ENCODE results near the gene DYNLRB1. TPM values are rescaled to one million over a fixed set of nuclear protein-coding genes. Genes with fewer than 3 reads are reported as not detected.
"Not testable (repeated sequence)": the region's sequence is repeated elsewhere in the genome, so short reads cannot be mapped to it uniquely, and the experiment has no call there.

DYNLRB1 gene
- total RNA-seq, 6 donors from 2014 or later = 77.5 to 156 (median 122) TPM

DNA sequence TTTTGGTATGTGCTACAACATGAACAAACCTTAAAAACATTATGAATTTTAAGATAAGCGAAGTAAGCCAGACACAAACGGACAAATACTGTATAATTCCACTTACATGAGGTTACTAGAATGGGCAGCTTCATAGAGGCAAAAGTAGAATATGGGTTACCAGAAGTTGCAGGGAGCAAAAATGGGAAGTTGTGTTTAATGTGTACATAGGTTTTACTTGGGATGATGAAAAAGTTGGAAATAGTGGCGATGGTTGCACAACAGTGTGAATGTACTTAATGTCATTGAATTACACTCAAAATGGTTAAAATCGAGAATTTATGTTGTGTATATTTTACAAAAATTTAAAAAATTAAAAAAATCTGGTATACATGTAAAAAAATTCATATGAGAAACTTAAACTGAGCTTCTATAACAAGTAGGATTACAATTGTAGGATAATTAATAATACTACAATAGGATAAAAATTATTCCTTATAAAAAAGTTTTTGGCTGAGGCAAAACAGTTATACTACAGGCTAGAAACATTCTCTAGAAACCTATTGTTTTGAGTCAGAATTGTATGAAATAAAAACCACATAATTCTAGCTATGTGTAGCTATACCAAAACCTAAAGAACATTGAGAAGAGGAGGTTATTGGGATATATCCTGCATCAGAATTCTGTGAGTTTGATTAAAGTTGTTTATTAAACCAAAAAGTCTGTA, 24.8 kb upstream of the DYNLRB1 start:
- Histone ChIP-seq H3K9me3 (no peaks in the 10 kb centered on the region), H3K4me1 (no peaks in the 10 kb centered on the region), H3K27me3 (no peaks in the 10 kb centered on the region), H3K36me3 (peaks cover 2 to 87% (median 53%) of the 10 kb centered on the region in 4 donors), H3K4me3 (no peak overlapping the region), H3K27ac (no peak overlapping the region)
- TF ChIP-seq EP300 (IDR thresholded peaks at IDR 0.05) (no peak), POLR2AphosphoS5 (IDR thresholded peaks at IDR 0.05) (no peak), POLR2A (IDR thresholded peaks at IDR 0.05) (no peak)
- TF ChIP-seq, protein P1, sequence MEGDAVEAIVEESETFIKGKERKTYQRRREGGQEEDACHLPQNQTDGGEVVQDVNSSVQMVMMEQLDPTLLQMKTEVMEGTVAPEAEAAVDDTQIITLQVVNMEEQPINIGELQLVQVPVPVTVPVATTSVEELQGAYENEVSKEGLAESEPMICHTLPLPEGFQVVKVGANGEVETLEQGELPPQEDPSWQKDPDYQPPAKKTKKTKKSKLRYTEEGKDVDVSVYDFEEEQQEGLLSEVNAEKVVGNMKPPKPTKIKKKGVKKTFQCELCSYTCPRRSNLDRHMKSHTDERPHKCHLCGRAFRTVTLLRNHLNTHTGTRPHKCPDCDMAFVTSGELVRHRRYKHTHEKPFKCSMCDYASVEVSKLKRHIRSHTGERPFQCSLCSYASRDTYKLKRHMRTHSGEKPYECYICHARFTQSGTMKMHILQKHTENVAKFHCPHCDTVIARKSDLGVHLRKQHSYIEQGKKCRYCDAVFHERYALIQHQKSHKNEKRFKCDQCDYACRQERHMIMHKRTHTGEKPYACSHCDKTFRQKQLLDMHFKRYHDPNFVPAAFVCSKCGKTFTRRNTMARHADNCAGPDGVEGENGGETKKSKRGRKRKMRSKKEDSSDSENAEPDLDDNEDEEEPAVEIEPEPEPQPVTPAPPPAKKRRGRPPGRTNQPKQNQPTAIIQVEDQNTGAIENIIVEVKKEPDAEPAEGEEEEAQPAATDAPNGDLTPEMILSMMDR (IDR thresholded peaks at IDR 0.05) = no peak
- ATAC-seq (ENCODE audit: low FRiP score in 2 of 2) (no peak), DNase-seq (no peak)
- WGBS, 2 donors = 87 to 88% methylated on average over 4 of the region's 4 CpGs

DNA sequence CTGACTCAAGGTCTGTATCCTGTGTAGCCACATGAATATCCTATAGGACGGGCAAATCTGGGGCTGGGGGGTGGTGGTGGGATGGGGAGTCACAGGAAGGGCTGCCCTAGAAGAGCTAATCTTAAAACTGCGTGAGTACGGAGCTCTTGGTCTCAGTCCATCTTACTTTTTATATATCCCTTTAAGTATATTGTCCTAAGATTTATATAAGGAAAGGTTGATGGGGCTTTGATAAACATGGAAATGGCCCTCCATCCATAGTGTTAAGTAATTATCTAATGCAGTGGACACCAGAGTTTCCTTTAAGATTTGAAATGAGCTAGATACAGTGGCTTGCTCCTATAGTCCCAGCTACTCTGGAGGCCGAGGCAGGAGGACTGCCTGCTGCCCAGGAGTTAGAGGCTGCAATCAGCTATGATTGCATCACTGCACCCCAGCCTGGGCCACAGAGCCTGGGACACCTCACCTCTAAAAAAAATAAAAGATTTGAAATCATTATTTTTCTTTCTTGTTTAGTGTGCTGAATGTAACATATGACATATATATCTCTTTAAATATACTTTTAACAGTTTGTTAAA, 24.2 kb upstream of the DYNLRB1 start:
- no peaks in the 10 kb centered on the region for H3K4me1 ChIP-seq
- DNase-seq = no peak
- 83 to 97% methylated on average over 4 of the region's 4 CpGs for WGBS, 2 donors
- TF ChIP-seq, protein P1 (IDR thresholded peaks at IDR 0.05) = no peak
- TF ChIP-seq EP300 (IDR thresholded peaks at IDR 0.05) (no peak), POLR2A (IDR thresholded peaks at IDR 0.05) (no peak), POLR2AphosphoS5 (IDR thresholded peaks at IDR 0.05) (no peak)
- no peaks in the 10 kb centered on the region for H3K27me3 ChIP-seq
- H3K4me3 ChIP-seq = no peak overlapping the region
- no peaks in the 10 kb centered on the region for H3K9me3 ChIP-seq
- ATAC-seq (ENCODE audit: low FRiP score in 2 of 2) = no peak
- H3K36me3 ChIP-seq = peaks cover 2 to 87% (median 53%) of the 10 kb centered on the region in 4 donors
- H3K27ac ChIP-seq = no peak overlapping the region

DNA sequence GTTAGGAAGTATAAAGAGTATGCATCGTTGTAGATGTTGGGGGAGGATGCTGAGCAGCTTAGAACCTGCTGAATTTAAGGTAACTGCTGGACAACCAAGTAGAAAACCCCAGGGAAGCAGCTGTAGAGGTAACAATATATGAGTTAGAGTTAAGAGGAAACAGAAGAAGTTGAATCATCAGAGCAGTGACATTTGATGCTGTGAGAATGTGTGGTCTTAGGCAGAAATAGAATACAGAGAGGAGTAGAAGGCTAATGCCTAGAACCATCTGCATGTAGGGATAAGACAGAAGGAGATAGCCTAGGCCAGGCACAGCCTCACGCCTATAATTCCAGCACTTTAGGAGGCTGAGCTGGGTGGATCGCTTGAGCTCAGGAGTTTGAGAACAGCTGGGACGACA, 22.6 kb upstream of the DYNLRB1 start:
- TF ChIP-seq, protein P1 (IDR thresholded peaks at IDR 0.05) = no peak
- TF ChIP-seq POLR2A (IDR thresholded peaks at IDR 0.05) (no peak), EP300 (IDR thresholded peaks at IDR 0.05) (no peak), POLR2AphosphoS5 (IDR thresholded peaks at IDR 0.05) (no peak)
- ATAC-seq (ENCODE audit: low FRiP score in 2 of 2) (no peak), DNase-seq (no peak)
- Histone ChIP-seq H3K4me1 (no peaks in the 10 kb centered on the region), H3K27ac (no peak overlapping the region), H3K9me3 (no peaks in the 10 kb centered on the region), H3K36me3 (peaks cover 2 to 80% (median 47%) of the 10 kb centered on the region in 4 donors), H3K4me3 (no peak overlapping the region), H3K27me3 (no peaks in the 10 kb centered on the region)
- WGBS, 2 donors = 90 to 93% methylated on average over 4 of the region's 4 CpGs

DNA sequence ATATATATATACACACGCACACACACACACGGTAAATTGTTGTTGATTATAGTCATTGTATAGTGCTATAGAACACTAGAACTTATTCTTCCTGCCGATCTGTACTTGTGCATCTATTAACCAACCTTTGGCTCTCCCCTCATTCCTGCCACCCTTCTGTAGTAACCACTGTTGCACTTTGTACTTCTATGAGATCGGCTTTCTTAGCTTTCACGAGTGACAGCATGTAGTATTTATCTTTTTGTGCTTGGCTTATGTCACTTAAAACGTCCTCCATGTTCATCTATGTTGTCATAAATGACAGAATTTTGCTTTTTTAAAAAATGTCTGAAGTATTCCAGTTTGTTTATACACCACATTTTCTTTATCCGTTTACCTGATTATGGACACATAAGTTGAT, 20.9 kb upstream of the DYNLRB1 start:
- Histone ChIP-seq H3K4me3 (no peak overlapping the region), H3K27ac (no peak overlapping the region), H3K4me1 (no peaks in the 10 kb centered on the region), H3K27me3 (no peaks in the 10 kb centered on the region), H3K36me3 (peaks cover 2 to 66% (median 37%) of the 10 kb centered on the region in 4 donors), H3K9me3 (no peaks in the 10 kb centered on the region)
- no peak for TF ChIP-seq EP300 (IDR thresholded peaks at IDR 0.05)
- no peak for TF ChIP-seq POLR2AphosphoS5 (IDR thresholded peaks at IDR 0.05)
- ATAC-seq (ENCODE audit: low FRiP score in 2 of 2) (no peak), DNase-seq (no peak)
- 95 to 98% methylated on average over 7 of the region's 7 CpGs for WGBS, 2 donors

DNA sequence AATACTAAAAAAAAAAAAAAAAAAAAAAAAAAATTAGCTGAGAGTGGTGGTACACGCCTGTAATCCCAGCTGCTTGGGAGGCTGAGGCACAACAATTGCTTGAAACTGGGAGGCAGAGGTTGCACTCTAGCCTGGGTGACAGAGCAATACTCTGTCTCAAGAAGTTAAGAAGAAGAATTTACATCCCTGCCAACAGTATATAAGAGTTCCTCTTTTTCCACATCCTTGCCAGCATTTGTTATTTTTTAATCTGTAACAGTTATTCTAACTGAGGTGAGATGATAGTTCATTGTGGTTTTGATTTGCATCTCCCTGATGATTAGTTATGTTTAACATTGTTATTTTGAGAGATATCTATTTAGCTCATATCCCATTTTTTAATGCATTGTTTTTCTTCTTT, 20.3 kb upstream of the DYNLRB1 start:
- Histone ChIP-seq H3K4me3 (no peak overlapping the region), H3K27ac (no peak overlapping the region), H3K4me1 (no peaks in the 10 kb centered on the region), H3K36me3 (peaks cover 2 to 64% (median 32%) of the 10 kb centered on the region in 4 donors), H3K9me3 (peaks cover 0 to 5% (median under 1%) of the 10 kb centered on the region in 4 donors), H3K27me3 (no peaks in the 10 kb centered on the region)
- DNase-seq (no peak), ATAC-seq (ENCODE audit: low FRiP score in 2 of 2) (no peak)
- no peak for TF ChIP-seq EP300 (IDR thresholded peaks at IDR 0.05)
- no peak for TF ChIP-seq POLR2AphosphoS5 (IDR thresholded peaks at IDR 0.05)
- WGBS, 2 donors = 82 to 96% methylated on average over 1 of the region's 1 CpG

DNA sequence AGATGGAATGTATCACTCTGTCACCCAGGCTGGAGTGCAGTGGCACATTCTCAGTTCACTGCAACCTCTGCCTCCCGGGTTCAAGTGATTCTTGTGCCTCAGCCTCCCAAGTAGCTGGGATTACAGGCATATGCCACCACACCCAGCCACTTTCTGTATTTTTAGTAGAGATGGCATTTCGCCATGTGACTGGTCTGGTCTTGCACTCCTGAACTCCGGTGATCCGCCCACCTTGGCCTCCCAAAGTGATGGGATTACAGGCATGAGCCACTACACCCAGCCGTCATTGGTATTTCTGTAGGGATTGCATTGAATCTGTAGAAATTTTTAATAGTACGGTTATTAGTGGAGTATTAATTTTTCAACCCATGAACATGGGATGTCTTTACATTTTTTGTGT, 18.6 kb upstream of the DYNLRB1 start:
- not testable (repeated sequence) for H3K4me3 ChIP-seq; ATAC-seq (ENCODE audit: low FRiP score in 2 of 2); H3K27me3 ChIP-seq; H3K9me3 ChIP-seq; H3K27ac ChIP-seq; DNase-seq; H3K4me1 ChIP-seq
- 98 to 99% methylated on average over 6 of the region's 6 CpGs for WGBS, 2 donors
- H3K36me3 ChIP-seq = peaks cover 2 to 54% (median 23%) of the 10 kb centered on the region in 4 donors
